ENCODE data around the gene CA6. TPM values are rescaled to one million over a fixed set of nuclear protein-coding genes. Genes with fewer than 3 reads are reported as not detected.
"Not testable (repeated sequence)": the region's sequence is repeated elsewhere in the genome, so short reads cannot be mapped to it uniquely, and the experiment has no call there.

The CA6 gene
- total RNA-seq, 2 donors from 2014 or later, result 1.6 to 2.5 TPM

DNA sequence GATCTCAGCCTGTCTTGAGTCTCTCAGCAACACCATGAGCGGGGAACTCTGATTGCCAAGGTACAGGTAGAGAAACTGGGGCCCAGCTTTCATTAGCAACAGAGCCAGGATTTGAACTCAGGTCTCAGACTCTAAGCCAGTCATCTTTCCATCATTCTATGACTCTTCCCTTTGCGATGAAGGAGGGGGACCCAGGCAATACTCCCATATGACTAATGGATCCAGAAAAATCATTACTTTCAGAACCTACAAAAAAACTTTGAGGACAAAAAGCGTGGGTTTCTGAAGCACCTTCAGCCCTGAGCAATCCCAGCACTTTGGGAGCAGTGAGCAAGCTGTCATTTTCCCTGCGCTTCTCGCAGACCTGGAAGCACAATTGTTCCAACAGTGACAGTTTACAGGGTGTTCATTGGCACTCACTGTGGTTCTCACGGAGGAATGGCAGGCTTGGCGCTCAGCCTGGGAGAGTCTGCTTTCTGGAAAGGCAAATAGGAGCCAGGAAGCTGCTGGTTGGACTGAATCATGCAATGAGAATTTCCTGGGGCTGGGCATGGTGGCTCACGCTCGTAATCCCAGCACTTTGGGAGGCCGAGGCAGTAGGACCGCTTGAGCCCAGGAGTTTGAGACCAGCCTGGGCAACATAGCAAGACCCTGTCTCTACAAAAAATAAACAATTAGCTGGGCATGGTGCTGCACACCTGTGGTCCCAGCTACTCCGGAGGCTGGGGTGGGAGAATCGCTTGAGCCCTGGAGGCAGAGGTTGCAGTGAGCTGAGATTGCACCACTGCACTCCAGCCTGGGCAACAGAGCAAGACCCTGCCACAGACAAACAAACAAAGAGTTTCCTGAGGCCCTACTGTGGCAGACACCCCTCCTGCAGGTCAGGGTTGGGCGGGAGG is 40.5 kb downstream of the CA6 start:
- H3K4me3 Mint-ChIP-seq, result peak overlapping the region; percentile 75 to 77
- no peaks in the 10 kb centered on the region for H3K27me3 Mint-ChIP-seq (ENCODE audit: low read depth)
- peak overlapping the region; percentile 29 for H3K27ac Mint-ChIP-seq
- H3K9me3 Mint-ChIP-seq, result no peaks in the 10 kb centered on the region
- peaks cover 45% of the 10 kb centered on the region for H3K4me1 Mint-ChIP-seq (ENCODE audit: low read depth)
- H3K36me3 Mint-ChIP-seq (ENCODE audit: insufficient read depth in 2 of 2), result no peaks in the 10 kb centered on the region
- no peak for DNase-seq
- ATAC-seq (replicated peaks in 1 of 2), result no peak

GRCh38 chr1:8986814-8987190 is 41.1 kb downstream of the CA6 start:
- H3K27me3 Mint-ChIP-seq (ENCODE audit: low read depth), result no peaks in the 10 kb centered on the region
- no peak for ATAC-seq (replicated peaks in 1 of 2)
- H3K4me3 Mint-ChIP-seq, result peak overlapping the region; percentile 75 to 77
- H3K27ac Mint-ChIP-seq, result peak overlapping the region; percentile 29
- peaks cover 45% of the 10 kb centered on the region for H3K4me1 Mint-ChIP-seq (ENCODE audit: low read depth)
- no peaks in the 10 kb centered on the region for H3K36me3 Mint-ChIP-seq (ENCODE audit: insufficient read depth in 2 of 2)
- H3K9me3 Mint-ChIP-seq, result no peaks in the 10 kb centered on the region
- DNase-seq, result no peak

DNA sequence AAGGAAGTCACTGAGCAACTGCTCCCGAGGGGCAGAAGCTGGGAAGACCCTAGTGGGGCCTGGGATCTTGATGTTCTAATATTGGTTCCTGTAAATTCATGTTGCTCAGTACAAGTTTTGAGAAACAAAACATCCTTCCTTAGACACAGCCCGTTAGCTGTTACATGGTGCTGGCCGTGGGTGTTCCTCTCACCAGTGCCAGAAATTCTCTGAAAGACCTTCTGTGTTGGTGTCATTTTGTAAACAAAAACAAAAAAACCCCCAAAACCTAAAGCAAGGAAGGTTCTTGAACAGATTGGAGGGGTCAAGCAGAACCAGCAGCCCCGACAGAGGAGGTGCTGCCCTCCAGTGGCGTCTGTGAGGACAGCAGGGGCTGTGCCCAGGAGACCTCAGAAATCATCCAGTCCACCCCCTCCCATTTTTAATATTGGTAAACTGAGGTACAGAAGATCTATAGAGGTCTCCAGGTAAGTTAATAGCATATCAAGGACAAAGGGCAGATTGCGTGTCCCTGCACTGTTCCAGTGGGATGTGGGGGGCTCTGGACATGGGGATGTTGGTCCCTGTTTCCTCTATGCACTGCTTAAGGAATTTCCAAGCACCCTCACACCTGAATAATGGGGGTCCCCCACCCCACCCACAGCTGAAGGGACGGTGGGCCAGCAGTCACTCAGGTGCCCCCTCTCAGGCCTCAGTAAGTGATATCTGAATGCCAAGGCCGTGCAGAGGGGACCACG is 42.4 kb downstream of the CA6 start:
- DNase-seq (peak; percentile 72 to 81), ATAC-seq (replicated peaks in 1 of 2) (peak; percentile 58 to 69)
- H3K27me3 Mint-ChIP-seq (ENCODE audit: low read depth), result no peaks in the 10 kb centered on the region
- H3K27ac Mint-ChIP-seq, result peak overlapping the region; percentile 68
- peaks cover 0 to 2% of the 10 kb centered on the region in 2 donors for H3K9me3 Mint-ChIP-seq
- peaks cover 52% of the 10 kb centered on the region for H3K4me1 Mint-ChIP-seq (ENCODE audit: low read depth)
- H3K4me3 Mint-ChIP-seq, result peak overlapping the region; percentile 56 to 71
- H3K36me3 Mint-ChIP-seq (ENCODE audit: insufficient read depth in 2 of 2), result peaks cover 4 to 6% of the 10 kb centered on the region in 2 donors

DNA sequence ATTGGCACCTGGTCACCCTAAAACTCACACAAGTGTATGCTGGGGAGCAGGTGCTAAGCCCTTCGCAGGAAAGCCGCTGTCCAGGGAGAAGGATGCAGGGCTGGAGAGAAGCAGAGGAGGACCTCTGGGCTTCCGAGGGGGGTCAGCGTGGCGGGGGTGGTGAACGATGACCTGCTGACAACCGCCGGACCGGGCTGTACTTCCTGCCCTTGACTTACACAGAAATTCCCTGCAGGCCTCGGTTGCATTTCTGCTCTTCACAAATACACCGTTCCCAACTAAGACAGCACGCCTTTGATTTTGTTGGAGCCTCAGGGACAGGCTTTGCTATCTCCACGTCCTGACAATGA is 42.9 kb downstream of the CA6 start:
- Mint-ChIP-seq H3K36me3 (ENCODE audit: insufficient read depth in 2 of 2) (peaks cover 5 to 7% of the 10 kb centered on the region in 2 donors), H3K27ac (no peak overlapping the region), H3K4me1 (ENCODE audit: low read depth) (peaks cover 48% of the 10 kb centered on the region), H3K9me3 (peaks cover 0 to 2% of the 10 kb centered on the region in 2 donors), H3K27me3 (ENCODE audit: low read depth) (no peaks in the 10 kb centered on the region), H3K4me3 (no peak overlapping the region)
- no peak for ATAC-seq (replicated peaks in 1 of 2)
- DNase-seq, result no peak

GRCh38 chr1:8989061-8989460 is 43.4 kb downstream of the CA6 start:
- Mint-ChIP-seq H3K27me3 (ENCODE audit: low read depth) (no peaks in the 10 kb centered on the region), H3K36me3 (ENCODE audit: insufficient read depth in 2 of 2) (peaks cover 5 to 8% of the 10 kb centered on the region in 2 donors), H3K9me3 (peaks cover 0 to 2% of the 10 kb centered on the region in 2 donors), H3K27ac (no peak overlapping the region), H3K4me1 (ENCODE audit: low read depth) (peaks cover 43% of the 10 kb centered on the region), H3K4me3 (no peak overlapping the region)
- no peak for ATAC-seq (replicated peaks in 1 of 2)
- DNase-seq, result no peak

DNA sequence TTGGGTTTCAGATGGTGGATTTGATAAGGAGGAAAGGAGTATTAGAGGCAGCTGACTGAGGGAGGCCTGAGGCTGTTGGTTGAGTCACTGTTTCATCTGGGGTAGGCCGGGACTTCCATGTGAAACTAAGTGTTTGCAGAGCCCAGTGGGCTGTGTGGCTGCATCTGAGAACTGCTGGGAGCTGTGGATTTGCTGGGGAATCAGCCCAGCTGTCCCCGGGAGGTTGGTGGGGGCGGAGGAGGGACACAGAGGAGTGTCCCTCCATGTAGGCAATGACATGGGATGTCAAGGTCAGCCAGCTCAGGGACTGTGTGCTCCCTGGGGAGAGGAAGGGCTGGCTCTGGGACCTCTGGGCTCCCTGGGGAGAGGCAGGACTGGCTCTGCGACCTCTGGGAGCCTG is 44.2 kb downstream of the CA6 start:
- no peak overlapping the region for H3K4me3 Mint-ChIP-seq
- peaks cover 38% of the 10 kb centered on the region for H3K4me1 Mint-ChIP-seq (ENCODE audit: low read depth)
- ATAC-seq (replicated peaks in 1 of 2) (peak; percentile 54 to 64), DNase-seq (no peak)
- H3K9me3 Mint-ChIP-seq, result peaks cover 0 to 2% of the 10 kb centered on the region in 2 donors
- H3K36me3 Mint-ChIP-seq (ENCODE audit: insufficient read depth in 2 of 2), result peaks cover 5 to 8% of the 10 kb centered on the region in 2 donors
- H3K27ac Mint-ChIP-seq, result no peak overlapping the region
- no peaks in the 10 kb centered on the region for H3K27me3 Mint-ChIP-seq (ENCODE audit: low read depth)

- Mint-ChIP-seq H3K27ac (no peak overlapping the region), H3K4me3 (no peak overlapping the region), H3K36me3 (ENCODE audit: insufficient read depth in 2 of 2) (peaks cover 5 to 8% of the 10 kb centered on the region in 2 donors), H3K27me3 (ENCODE audit: low read depth) (no peaks in the 10 kb centered on the region), H3K9me3 (peaks cover 0 to 2% of the 10 kb centered on the region in 2 donors), H3K4me1 (ENCODE audit: low read depth) (peaks cover 19% of the 10 kb centered on the region)
- DNase-seq (no peak), ATAC-seq (replicated peaks in 1 of 2) (no peak)
Observed at GRCh38 chr1:8992936-8993687, 47.4 kb downstream of the CA6 start.

DNA sequence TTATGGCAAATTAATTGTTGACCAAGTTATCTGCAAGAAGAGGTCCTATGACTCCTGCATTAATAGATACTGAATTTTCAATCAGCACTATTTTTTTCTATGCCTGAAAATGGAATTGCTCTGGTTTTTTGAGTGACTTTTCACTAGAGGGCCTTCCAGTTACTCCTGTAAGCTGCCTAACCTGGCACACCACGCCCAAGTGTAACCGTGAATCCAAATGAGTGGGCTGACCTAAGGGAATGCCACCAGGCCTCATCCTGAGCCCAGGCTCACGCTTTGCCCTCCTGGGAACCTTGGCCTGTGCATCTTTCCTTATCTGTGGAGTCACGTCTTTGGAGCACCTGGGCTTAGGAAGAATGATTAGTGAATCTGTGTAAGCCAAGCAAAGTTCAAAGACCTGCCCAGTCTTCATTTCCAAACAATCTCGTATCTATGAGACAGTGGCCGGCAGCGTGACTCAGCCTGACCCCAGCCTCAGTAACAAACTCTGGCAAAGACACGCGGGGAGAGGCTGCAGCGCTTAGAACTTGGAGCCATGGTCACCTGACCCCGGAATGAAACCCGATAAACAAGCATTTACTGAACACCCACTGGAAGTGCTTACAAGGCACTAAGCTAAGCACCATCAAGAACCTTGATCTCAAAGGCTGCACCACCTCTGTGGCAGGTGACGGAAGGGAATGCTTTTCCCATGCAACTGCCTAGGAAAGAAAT is 48.5 kb downstream of the CA6 start:
- H3K4me3 Mint-ChIP-seq; H3K27me3 Mint-ChIP-seq (ENCODE audit: low read depth); H3K9me3 Mint-ChIP-seq; ATAC-seq (replicated peaks in 1 of 2); DNase-seq; H3K27ac Mint-ChIP-seq; H3K36me3 Mint-ChIP-seq (ENCODE audit: insufficient read depth in 2 of 2): not testable (repeated sequence)
- peaks cover 16% of the 10 kb centered on the region for H3K4me1 Mint-ChIP-seq (ENCODE audit: low read depth)

- not testable (repeated sequence) for H3K4me1 Mint-ChIP-seq (ENCODE audit: low read depth); H3K36me3 Mint-ChIP-seq (ENCODE audit: insufficient read depth in 2 of 2); ATAC-seq (replicated peaks in 1 of 2); H3K4me3 Mint-ChIP-seq; H3K9me3 Mint-ChIP-seq; H3K27ac Mint-ChIP-seq; H3K27me3 Mint-ChIP-seq (ENCODE audit: low read depth); DNase-seq
Observed at GRCh38 chr1:9001534-9002214, 56.0 kb downstream of the CA6 start.

GRCh38 chr1:9002215-9002560 is 56.5 kb downstream of the CA6 start:
- H3K4me3 Mint-ChIP-seq; H3K36me3 Mint-ChIP-seq (ENCODE audit: insufficient read depth in 2 of 2); H3K27me3 Mint-ChIP-seq (ENCODE audit: low read depth); H3K9me3 Mint-ChIP-seq; H3K4me1 Mint-ChIP-seq (ENCODE audit: low read depth); DNase-seq; H3K27ac Mint-ChIP-seq; ATAC-seq (replicated peaks in 1 of 2): not testable (repeated sequence)

DNA sequence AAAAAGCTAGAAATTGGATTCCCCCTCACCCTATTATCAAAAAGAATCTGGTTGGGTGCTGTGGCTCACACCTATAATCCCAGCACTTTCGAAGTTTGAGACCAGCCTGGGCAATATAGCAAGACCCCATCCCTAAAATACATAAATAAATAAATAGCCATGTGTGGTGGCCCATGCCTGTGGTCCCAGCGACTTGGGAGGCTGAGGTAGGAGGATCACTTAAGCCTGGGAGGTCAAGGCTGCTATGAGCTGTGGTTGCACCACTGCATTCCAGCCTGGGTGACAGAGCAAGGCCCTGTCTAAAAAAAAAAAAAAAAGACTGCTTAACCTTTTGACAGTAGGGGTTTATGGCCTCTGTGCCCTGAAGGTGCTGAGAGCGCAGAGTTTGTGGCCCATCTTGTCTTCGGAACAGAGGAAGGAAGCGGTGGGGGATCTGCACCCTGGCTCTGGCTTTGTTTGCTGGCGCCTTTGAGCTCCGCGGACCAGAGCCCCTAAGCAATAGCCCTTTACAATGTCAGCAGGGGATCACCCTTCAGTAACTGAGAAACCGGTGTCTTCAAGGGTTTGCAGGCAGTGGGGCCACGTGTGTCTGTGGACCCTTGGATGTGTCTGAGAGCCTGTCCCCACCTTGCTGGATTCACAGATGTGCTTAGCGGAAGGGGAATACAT is 58.5 kb downstream of the CA6 start:
- no peaks in the 10 kb centered on the region for H3K27me3 Mint-ChIP-seq (ENCODE audit: low read depth)
- peaks cover 7% of the 10 kb centered on the region for H3K4me1 Mint-ChIP-seq (ENCODE audit: low read depth)
- no peaks in the 10 kb centered on the region for H3K36me3 Mint-ChIP-seq (ENCODE audit: insufficient read depth in 2 of 2)
- peak overlapping the region; percentile 22 to 40 for H3K4me3 Mint-ChIP-seq
- H3K27ac Mint-ChIP-seq, result no peak overlapping the region
- H3K9me3 Mint-ChIP-seq, result no peaks in the 10 kb centered on the region
- DNase-seq, result no peak
- ATAC-seq (replicated peaks in 1 of 2), result no peak
